Lower leg skin (tissue), 3 donors: ENCODE measurements around the gene GAD2.

Experiments used
- CTCF ChIP-seq, 3 donors: fragments of 450-650 bp; IDR thresholded peaks; one replicate each; pipeline ENCODE4 v1.5.1; 2016; ENCODE audit warnings: antibody characterized with exemption in 3 of 3, mild to moderate bottlenecking in 3 of 3, moderate library complexity in 2 of 3
- POLR2A ChIP-seq, 2 donors: fragments of 450-650 bp; IDR thresholded peaks; one replicate each; pipeline ENCODE4 v1.6.1; 2016 to 2017; ENCODE audit warnings: antibody characterized with exemption in 2 of 2, mild to moderate bottlenecking in 1 of 2, moderate library complexity in 1 of 2

GRCh38 chr10:26198119-26198518, 18.5 kb upstream of the GAD2 start:
- TF ChIP-seq CTCF (IDR thresholded peaks at IDR 0.05), result no peak
- no peak for TF ChIP-seq POLR2A (IDR thresholded peaks at IDR 0.05)
